GM18511 (cell line): ENCODE measurements around the gene SARNP.

Experiments
- ATAC-seq: cut with Tn5 transposase; IDR thresholded peaks from one replicate; pipeline ENCODE4 v1.9.1; 2021; ENCODE audit warnings: mild to moderate bottlenecking, moderate library complexity; ENCODE audit not compliant: unreplicated experiment

The SARNP gene

DNA sequence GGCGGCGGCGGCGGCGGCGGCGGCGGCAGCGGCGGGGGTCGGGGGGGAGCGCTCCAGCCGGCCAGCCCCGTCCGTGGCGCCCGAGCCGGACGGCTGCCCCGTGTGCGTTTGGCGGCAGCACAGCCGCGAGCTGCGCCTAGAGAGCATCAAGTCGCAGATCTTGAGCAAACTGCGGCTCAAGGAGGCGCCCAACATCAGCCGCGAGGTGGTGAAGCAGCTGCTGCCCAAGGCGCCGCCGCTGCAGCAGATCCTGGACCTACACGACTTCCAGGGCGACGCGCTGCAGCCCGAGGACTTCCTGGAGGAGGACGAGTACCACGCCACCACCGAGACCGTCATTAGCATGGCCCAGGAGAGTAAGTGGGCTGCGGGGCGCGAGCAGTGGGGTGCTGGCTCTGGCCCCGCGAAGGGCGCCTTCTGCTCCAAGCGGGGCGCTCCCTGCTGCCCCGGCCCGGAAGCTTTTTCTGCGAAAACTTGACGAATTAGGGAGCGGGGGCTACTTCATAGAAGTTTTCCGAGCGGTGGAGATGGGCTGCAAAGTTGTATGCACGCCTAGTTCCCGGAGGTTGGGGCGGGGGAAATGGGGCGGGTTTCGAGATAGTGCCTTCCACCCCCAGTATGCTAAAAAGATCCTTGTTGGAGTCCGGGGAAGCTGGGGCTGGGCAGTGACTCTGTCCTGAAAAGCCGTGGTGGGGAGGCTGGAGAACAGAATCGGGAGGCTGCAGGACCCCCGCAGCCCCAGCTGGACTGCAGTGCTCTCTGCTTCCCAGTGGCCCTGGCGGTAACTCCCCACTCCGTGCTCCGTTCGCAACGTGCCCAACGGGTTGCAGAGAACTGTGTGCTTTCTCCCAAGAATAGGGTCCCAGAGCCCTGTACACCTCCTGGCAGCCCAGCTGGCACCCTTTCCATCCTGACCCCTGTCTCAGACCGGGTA lies 73.9 kb downstream of the SARNP start:
- ATAC-seq: peak; percentile 53

DNA sequence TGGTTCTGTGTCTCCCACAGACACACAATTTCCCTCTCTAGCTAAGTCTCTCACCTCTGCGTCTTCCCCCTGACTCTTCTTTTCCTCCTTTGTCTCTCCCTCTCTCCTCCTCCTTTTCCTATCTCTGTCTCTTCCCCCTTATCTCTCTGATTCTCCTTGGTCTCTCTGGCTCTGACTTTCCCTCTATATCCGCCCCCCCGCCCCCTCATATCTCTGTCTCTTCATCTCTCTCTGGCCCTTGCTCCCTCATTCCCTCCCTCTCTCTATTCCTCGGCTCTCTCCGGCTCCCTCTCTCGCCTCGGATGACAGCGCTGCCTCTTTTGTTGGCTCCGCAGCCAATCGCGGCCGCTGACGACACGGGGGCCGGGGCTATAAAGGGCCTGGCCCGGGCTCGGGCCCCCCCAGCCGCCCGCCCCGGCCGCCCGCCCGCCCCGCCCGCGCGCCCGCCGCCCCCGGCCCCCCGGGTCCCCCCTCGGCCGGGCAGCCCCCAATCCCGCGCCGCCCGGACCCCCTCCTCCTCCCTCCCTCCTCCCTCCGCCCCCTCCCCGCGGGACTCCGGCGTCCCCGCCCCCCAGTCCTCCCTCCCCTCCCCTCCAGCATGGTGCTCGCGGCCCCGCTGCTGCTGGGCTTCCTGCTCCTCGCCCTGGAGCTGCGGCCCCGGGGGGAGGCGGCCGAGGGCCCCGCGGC lies 74.7 kb downstream of the SARNP start, which contains the start of gene GDF11:
Gene GDF11, plus strand, starts transcription at position 404 of the 687 bp plus-strand sequence. Its CDS starts 195 bp downstream, at position 599.
- ATAC-seq: peak; percentile 51

DNA sequence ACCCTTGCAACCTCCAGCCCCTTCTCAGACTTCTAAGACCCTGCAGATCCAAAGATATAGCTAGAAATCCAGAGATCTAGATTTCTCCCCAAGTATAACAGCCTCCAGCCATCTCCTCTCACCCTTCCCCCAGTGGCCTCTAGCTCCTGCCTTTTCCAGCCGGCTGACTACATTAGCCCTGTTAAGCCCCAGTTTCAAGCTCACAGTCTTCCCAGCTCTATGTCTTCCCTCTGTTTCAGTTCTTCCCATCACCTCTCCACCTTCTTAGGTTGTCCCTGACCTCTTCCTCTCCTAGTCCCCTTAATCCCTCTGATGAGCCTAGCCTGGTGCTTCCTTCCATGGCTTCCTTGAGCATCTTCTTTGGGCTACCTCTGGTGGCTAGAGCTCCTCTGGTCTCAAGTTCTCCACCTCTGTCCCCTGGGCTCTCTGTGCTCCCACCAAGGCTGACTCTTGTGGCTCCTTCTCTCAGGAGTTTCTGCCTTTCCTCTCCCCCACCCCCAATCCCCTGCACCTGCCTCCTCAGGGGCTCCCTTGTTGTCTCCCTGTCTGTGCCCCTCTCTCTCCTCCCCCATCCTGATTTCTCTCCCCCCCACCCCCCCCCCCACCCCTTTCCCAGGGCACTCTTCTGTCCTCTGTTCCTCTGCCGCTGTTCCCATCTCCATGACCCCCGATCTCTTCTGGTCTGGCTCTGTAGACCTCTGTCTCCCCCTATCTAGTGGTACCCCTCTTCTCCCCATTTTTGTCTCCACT lies 75.4 kb downstream of the SARNP start:
- no peak for ATAC-seq

DNA sequence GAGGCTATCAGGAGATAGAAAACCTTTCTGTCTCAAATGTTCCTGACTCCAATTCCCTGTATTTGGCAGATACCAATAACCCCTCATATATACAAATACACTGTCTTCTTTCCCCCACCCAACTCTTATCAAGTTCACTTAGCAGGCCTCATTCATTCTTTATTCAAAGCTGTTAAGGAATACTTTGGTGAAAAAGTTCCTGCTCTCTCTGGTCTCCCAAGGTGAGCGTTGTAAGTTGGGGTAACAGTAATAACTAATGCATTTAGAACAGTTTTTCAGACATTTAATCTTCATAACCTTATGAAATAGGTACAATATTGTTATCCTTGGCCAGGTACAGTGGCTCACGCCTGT lies 78.5 kb downstream of the SARNP start:
- ATAC-seq: no peak

DNA sequence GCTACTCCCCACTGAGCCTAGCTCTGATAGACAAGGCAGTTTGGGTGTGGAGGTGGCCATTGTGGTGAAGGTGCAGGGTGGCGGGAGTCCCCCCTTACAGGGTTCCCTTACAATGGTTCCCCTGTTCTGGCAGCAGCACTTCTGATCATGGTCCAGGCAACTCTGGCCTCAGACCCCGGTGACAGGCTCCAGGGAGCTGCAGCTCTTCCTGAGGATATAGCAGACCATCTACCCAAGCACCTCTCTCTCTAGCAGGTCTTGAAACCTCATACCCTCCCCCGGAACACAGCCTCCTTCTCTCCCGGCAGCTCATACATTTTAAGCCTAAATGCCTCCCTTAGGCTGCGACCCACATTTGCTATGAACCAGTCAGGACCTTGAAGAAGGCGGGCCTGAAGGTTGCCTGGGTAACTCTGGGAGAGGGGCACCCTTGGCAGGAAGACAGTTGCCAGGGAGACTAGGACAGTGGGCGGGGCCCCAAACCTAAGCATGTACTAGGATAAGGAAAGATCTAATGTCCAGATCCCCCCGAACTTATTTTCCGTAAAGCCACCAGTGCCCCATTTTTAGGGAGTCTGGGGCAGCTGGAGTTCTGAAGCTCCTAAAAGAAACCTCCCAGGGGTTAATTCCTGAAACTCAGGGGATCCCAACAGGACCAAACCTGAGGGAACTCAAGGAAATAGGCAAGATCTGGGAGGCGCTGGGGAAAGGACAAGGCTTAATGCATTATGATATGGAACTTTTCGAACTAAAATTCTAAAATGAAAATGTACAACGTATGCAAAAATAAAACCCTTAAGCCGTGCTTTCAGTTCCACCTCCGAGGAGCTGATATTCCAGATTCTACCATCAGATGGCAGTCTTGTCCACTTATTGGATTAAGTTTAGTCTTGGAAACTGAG lies 79.2 kb downstream of the SARNP start:
- ATAC-seq: peak; percentile 85

DNA sequence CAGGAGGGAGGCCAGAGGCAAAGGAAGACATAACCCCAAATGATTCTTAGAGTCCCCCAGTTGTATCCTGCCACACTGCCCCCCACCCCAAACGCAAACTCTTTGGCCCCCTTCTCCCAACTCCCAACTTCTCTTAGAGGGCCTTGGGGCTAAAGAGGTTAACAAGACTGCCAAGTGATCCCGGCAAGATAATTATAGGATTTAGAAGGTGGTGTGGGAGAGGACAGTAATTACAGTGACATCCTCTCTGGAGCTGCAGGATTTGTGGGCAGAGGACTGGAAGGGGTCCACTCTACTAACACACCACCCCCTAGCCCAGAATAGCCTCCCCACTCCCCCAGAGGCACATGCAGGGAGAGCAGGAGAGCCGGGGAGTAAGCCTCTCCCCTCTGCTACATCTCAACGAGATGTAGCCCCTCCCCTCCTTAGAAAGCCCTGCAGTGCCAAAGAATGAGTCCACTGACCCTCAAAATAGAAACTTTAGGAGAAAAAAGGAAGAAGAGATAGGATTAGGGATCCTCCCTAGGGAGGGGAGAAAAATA lies 79.9 kb downstream of the SARNP start:
- no peak for ATAC-seq

DNA sequence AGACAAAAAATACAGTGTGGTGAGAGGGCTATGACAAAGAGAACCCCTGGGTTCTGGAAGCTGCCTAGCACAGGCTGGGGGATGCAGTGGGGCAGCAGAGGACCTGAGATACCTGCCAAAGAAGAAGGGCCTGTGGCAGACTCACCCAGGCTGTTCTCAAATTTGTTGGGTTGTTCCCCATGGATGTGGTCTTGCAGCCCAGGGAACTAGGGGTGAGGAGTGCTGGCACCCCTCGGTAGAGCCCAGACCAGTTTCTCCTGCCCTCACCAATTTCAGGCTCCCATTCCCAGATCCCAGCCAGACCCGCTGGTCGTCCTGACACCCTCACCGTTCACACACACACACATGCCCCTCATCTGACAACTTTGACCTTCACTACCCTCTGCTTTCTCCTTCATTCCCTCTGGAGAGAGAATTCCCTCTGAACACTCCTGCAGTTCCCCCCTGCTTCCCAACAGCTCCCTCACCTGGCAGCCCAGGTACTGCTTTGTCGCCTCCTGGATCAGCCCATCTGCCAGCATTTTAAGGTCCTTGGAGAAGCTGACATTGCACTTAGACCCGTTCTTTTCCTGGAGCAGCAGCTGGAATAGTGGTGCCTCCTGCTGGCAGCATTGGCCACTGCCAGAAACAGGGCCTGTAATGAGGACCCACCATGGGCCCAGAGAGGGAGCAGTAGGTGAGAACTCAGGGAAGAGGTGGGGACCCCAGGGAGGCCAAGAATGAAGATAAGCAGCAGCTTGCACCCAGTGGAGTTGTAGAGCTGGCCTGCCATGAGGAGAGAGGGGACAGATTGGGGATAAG lies 80.5 kb downstream of the SARNP start:
- peak; percentile 48 for ATAC-seq

DNA sequence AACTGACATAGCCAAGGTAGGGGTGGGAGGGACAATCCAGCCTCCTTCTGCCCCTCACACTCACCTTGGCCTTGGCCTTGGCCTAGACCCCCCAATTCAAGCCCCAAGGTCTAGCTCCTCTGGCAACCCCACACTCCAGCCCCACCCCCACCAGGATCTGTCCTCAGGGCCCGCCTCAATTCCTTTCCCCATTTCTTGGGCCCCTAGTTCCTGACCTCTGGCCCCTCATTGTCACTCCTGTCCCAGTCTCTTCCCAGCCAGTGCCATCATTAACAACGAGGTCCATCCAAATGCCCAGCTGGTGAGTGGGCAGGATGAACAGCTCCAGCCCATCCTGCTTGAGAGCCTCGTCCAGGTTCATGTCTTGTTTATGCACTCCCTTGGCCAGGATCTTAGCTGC lies 81.4 kb downstream of the SARNP start:
- no peak for ATAC-seq

DNA sequence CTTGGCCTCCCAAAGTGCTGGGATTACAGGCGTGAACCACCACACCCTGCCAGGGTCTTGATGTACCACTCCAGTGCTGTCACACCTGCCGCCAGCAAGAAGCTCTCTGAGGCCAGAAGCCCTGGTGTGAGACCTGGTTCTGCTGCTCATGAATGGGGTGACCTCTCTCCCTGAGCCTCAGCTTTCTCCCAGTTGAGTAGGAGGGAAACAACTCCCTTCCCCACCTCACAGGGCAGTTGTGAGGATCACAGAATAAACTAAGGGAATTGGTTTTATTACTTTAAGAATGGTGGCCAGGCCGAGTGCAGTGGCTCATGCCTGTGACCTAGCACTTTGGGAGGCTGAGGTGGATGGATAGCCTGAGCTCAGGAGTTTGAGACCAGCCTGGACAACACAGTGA lies 82.9 kb downstream of the SARNP start:
- ATAC-seq: no peak

DNA sequence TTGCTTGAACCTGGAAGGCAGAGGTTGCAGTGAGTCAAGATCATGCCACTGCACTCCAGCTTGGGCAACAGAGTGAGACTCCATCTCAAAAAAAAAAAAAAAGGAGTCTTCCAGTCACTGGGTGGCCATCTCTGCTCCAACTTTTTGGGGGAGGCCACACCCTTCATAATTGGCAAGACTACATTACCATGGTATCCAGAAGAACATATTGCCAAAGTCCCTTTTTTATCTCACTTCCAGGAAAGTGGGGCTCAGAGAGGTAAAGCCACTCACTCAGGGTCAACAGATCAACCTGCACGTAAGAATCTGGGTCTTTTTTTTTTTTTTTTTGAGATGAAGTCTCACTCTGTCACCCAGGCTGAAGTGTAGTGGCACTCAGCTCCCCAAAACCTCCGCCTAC lies 83.7 kb downstream of the SARNP start:
- no peak for ATAC-seq

DNA sequence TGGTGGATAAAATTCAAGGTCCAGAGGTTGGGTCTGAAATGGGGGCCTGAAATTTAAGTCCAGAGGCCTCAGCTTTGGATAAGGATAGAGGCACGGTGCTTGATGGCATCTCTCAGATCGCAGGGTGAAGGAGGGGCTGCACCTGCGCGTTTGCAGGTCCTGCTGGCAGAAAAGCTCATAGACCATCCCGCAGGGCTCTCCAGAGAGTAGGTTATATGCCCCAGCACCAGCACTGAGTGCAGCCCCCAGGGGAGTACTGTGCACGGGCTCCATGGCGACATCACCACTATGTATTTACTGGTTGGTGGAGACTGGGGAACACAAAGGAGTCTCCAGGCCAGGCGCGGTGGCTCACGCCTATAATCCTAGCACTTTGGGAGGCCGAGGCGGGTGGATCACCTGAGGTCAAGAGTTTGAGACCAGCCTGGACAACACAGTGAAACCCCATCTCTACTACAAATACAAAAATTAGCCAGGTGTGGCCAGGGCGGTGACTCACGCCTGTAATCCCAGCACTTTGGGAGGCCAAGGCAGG lies 84.4 kb downstream of the SARNP start:
- no peak for ATAC-seq

DNA sequence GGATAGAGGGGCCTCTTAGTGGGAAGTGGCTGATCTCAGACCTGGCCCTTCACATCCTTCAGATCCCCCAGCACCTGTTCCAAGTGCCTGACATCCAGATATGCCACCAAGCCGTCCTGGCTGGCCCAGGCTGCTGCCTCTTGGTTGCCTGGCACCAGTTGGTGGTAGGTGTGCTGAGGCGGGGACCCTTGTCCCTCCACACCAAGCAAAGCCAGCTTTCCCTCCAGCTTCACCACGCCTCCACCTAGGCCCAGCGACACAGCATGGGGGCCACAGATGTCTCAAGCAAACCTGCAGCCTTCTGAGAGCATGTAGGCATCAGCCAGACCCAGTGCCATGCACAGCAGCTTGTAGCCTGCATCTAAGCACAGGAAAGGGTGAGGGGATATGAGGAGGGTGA lies 85.2 kb downstream of the SARNP start:
- no peak for ATAC-seq

DNA sequence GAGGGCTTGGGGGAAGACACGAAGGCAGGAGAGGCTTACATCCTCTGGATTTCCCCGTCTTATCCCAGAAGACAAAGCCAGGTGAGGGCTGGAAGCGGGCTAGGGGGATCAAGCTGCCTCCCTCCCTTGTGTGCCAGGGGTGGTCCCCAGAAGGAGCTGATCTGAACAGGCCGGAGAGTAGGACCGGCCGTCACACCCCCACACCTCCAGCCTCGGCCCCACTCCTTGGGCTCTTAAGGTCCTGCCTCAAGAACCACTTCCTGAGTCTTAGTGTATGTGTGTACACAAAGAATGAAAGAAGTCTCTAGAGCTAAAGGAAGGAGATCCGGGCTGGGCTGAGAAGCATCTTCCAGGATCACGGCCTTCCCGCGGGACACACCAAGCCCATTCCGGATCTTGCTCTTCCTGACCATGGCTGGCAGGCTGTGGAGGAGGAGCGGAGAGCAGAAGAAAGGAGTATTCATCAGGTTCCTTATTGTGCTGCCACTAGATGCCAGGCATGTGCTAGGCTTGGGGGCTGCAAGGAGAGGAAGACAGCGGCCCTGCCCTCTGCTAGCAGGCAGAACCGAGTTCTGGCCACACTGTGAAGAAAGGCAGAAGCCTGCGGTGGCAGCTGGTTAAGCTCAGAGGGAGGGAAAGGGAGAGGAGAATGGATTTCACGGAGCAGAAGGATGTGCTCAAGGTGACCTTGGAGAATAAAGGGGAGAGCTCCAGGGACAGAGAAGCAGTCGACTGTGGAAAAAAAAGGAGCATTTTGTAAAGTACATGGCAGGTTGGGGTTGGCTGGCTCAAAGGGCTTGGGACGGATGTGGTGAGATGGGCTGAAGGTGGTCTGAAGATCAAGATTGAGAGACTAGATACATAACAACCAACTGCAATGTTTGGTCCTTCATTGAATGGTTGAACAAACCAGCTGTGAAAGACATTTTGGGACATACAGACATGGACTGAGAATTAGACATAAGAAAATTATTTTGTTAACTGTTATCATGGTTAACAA lies 87.4 kb downstream of the SARNP start:
- peak; percentile 51 for ATAC-seq

DNA sequence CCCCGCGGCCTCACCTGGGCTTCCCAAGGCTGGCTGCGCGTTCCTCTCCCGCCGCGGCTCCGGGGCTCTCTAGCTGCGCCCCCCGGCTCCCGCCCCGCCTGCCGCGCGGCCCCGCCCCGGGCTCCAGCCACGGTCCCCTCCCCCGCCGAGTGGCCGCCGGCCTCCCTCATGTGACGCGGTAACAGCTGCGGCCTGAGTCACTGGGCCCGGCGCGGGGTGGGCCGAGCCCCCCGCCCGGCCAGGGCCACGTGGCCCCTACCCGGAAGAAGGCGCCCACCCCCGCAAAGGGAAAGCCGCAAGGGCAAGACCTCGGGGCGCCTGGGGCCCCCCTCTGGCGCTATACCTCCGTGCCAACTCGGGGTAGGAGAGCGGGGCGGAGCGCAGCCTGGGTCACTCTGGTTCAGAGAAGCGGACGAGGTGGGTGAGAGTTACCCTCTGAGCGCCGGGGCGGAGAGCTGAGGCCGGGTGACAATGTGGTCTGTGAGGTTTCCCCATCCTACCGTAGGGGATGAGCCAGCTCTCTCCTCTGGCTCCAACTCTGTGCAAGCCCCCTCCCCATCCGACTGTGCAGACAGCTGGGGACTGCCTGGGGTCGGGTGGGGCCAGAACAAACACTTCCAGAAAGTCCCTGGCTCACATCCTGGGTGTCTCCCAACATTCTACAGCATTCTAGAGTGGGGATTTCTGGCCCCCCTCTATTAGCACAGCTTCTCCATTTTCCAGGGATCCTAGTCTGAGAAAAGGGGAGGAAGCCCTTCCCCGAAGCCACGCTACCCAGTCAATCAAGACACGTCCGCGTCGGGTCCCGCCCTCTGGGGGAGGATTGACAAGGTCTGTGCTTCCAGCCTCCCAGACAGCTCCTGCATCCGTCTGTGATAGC lies 88.3 kb downstream of the SARNP start, which contains the start of gene CD63:
Gene CD63, minus strand, starts transcription at position 71 of the 880 bp plus-strand sequence. CDS start 668 bp downstream, outside the sequence.
- peak; percentile 70 for ATAC-seq

DNA sequence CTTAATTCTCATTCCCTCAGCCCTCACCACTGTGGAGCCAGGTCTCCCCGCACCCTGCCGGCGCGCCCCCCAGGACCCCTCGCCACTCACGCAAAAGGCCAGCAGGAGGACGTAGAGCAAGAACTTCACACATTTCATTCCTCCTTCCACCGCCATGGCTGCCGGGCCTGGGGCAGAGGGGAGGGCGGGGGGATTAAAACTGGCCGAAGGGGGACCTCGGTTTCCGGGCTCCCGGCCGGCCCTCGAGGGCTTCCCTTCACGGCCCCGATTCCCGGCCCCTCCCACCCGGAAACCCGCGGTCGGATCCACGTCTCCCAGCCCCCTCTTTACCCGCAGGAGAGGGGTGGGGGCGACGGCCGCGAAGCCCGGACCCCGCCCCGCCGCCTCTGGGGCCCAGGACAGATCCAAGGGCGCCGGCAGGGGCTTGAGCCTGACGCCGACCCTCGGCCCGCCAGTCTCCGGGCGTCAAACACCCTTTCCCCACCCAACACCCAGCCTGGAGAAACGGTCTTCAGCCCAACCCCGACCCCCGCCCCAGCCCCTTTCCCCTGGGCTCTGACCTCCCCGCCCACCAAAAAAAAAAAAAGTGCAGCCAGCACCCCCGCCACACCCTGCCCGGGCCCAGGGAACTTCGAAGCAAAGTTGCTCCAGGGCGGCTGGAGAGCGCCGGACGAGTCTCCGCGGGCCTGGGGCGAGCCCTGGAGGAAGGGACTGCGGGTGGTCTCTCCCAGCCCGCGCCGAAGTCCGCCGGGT lies 89.2 kb downstream of the SARNP start:
- ATAC-seq: peak; percentile 29

DNA sequence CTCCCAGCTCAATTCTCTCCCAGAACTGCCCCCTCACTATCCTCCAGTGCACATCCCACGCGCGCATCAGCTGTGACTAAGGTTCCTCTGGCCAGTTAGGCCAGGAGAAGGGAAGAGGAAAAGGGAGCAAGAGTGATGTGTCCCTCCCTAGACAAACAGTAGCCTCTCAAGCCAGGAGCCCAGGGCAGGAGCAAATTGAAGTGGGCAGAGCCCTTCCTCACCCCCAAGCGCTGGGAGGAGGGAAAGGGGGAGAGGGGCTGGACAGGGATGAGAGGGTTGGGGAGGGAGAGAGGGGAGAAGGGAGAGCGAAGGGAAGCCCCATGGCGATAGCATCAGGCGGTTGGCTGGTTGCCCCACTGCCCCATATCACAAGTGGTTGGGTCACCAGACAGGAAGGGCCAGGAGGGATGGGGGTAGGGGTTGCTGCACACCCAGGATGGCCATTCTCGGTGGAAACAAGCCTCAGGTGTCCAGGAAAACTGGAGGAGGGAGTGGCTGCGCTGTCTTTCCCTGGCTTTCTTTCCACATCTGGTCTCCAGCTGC lies 89.8 kb downstream of the SARNP start:
- ATAC-seq: no peak
